ENCODE results near the gene MORN1.

The MORN1 gene

GRCh38 chr1:2289607-2290006 is 101.7 kb downstream of the MORN1 start:
- Histone ChIP-seq H3K4me3 (ENCODE audit: low read length) (no peak overlapping the region), H3K9ac (ENCODE audit: low read length) (no peak overlapping the region), H3K27ac (ENCODE audit: low read length) (no peak overlapping the region), H3K36me3 (ENCODE audit: control insufficient read depth, low read depth, low read length) (no peaks in the 10 kb centered on the region), H3K9me3 (ENCODE audit: control insufficient read depth, low read depth, low read length) (no peaks in the 10 kb centered on the region), H3K27me3 (ENCODE audit: control insufficient read depth, insufficient read depth, low read length) (no peaks in the 10 kb centered on the region), H3K4me1 (ENCODE audit: control insufficient read depth, low read depth, low read length) (peaks cover 5% of the 10 kb centered on the region)

GRCh38 chr1:2288816-2289536 is 102.4 kb downstream of the MORN1 start:
- Histone ChIP-seq H3K9ac (ENCODE audit: low read length) (no peak overlapping the region), H3K27me3 (ENCODE audit: control insufficient read depth, insufficient read depth, low read length) (no peaks in the 10 kb centered on the region), H3K4me1 (ENCODE audit: control insufficient read depth, low read depth, low read length) (peaks cover 5% of the 10 kb centered on the region), H3K36me3 (ENCODE audit: control insufficient read depth, low read depth, low read length) (no peaks in the 10 kb centered on the region), H3K9me3 (ENCODE audit: control insufficient read depth, low read depth, low read length) (no peaks in the 10 kb centered on the region), H3K4me3 (ENCODE audit: low read length) (no peak overlapping the region), H3K27ac (ENCODE audit: low read length) (no peak overlapping the region)

GRCh38 chr1:2288311-2288710 is 103.0 kb downstream of the MORN1 start:
- H3K9me3 ChIP-seq (ENCODE audit: control insufficient read depth, low read depth, low read length) = no peaks in the 10 kb centered on the region
- H3K4me1 ChIP-seq (ENCODE audit: control insufficient read depth, low read depth, low read length) = peaks cover 5% of the 10 kb centered on the region
- H3K27ac ChIP-seq (ENCODE audit: low read length) = no peak overlapping the region
- H3K36me3 ChIP-seq (ENCODE audit: control insufficient read depth, low read depth, low read length) = no peaks in the 10 kb centered on the region
- no peak overlapping the region for H3K4me3 ChIP-seq (ENCODE audit: low read length)
- H3K27me3 ChIP-seq (ENCODE audit: control insufficient read depth, insufficient read depth, low read length) = no peaks in the 10 kb centered on the region
- no peak overlapping the region for H3K9ac ChIP-seq (ENCODE audit: low read length)

- Histone ChIP-seq H3K9me3 (ENCODE audit: control insufficient read depth, low read depth, low read length) (no peaks in the 10 kb centered on the region), H3K4me1 (ENCODE audit: control insufficient read depth, low read depth, low read length) (peaks cover 5% of the 10 kb centered on the region), H3K27ac (ENCODE audit: low read length) (no peak overlapping the region), H3K9ac (ENCODE audit: low read length) (no peak overlapping the region), H3K4me3 (ENCODE audit: low read length) (no peak overlapping the region), H3K27me3 (ENCODE audit: control insufficient read depth, insufficient read depth, low read length) (no peaks in the 10 kb centered on the region), H3K36me3 (ENCODE audit: control insufficient read depth, low read depth, low read length) (no peaks in the 10 kb centered on the region)
Observed at GRCh38 chr1:2287649-2288048, 103.7 kb downstream of the MORN1 start.

GRCh38 chr1:2286923-2287322 is 104.4 kb downstream of the MORN1 start:
- H3K4me1 ChIP-seq (ENCODE audit: control insufficient read depth, low read depth, low read length) = peaks cover 5% of the 10 kb centered on the region
- H3K27ac ChIP-seq (ENCODE audit: low read length) = no peak overlapping the region
- no peaks in the 10 kb centered on the region for H3K27me3 ChIP-seq (ENCODE audit: control insufficient read depth, insufficient read depth, low read length)
- no peaks in the 10 kb centered on the region for H3K36me3 ChIP-seq (ENCODE audit: control insufficient read depth, low read depth, low read length)
- no peak overlapping the region for H3K4me3 ChIP-seq (ENCODE audit: low read length)
- no peak overlapping the region for H3K9ac ChIP-seq (ENCODE audit: low read length)
- no peaks in the 10 kb centered on the region for H3K9me3 ChIP-seq (ENCODE audit: control insufficient read depth, low read depth, low read length)

DNA sequence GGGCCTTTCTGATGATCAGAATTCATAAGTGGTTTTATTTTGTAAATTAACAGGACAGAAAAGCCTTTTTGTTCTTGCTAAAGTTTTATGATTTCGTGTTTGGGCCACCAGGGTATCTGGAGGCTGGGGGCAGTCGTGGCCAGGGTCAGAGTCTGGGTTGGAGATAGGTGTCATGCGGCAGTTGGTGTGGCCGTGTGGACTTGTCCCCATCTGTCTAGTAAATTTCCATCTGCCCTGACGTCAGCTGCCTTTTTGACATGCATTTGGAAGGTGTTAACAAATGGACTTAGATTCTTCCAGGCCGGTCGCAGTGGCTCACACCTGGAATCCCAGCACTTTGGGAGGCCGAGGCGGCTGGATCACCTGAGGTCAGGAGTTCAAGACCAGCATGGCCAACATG is 106.4 kb downstream of the MORN1 start:
- no peaks in the 10 kb centered on the region for H3K9me3 ChIP-seq (ENCODE audit: control insufficient read depth, low read depth, low read length)
- no peak overlapping the region for H3K27ac ChIP-seq (ENCODE audit: low read length)
- H3K9ac ChIP-seq (ENCODE audit: low read length) = no peak overlapping the region
- no peaks in the 10 kb centered on the region for H3K36me3 ChIP-seq (ENCODE audit: control insufficient read depth, low read depth, low read length)
- peaks cover 9% of the 10 kb centered on the region for H3K4me1 ChIP-seq (ENCODE audit: control insufficient read depth, low read depth, low read length)
- H3K4me3 ChIP-seq (ENCODE audit: low read length) = no peak overlapping the region
- H3K27me3 ChIP-seq (ENCODE audit: control insufficient read depth, insufficient read depth, low read length) = no peaks in the 10 kb centered on the region

GRCh38 chr1:2283991-2284895 is 107.1 kb downstream of the MORN1 start:
- Histone ChIP-seq H3K9me3 (ENCODE audit: control insufficient read depth, low read depth, low read length) (no peaks in the 10 kb centered on the region), H3K9ac (ENCODE audit: low read length) (no peak overlapping the region), H3K4me3 (ENCODE audit: low read length) (no peak overlapping the region), H3K4me1 (ENCODE audit: control insufficient read depth, low read depth, low read length) (peaks cover 15% of the 10 kb centered on the region), H3K27ac (ENCODE audit: low read length) (no peak overlapping the region), H3K36me3 (ENCODE audit: control insufficient read depth, low read depth, low read length) (no peaks in the 10 kb centered on the region), H3K27me3 (ENCODE audit: control insufficient read depth, insufficient read depth, low read length) (no peaks in the 10 kb centered on the region)

GRCh38 chr1:2283371-2283990 is 107.9 kb downstream of the MORN1 start:
- H3K4me1 ChIP-seq (ENCODE audit: control insufficient read depth, low read depth, low read length) = peaks cover 16% of the 10 kb centered on the region
- no peaks in the 10 kb centered on the region for H3K9me3 ChIP-seq (ENCODE audit: control insufficient read depth, low read depth, low read length)
- no peak overlapping the region for H3K4me3 ChIP-seq (ENCODE audit: low read length)
- H3K27ac ChIP-seq (ENCODE audit: low read length) = no peak overlapping the region
- H3K9ac ChIP-seq (ENCODE audit: low read length) = no peak overlapping the region
- H3K36me3 ChIP-seq (ENCODE audit: control insufficient read depth, low read depth, low read length) = no peaks in the 10 kb centered on the region
- no peaks in the 10 kb centered on the region for H3K27me3 ChIP-seq (ENCODE audit: control insufficient read depth, insufficient read depth, low read length)

DNA sequence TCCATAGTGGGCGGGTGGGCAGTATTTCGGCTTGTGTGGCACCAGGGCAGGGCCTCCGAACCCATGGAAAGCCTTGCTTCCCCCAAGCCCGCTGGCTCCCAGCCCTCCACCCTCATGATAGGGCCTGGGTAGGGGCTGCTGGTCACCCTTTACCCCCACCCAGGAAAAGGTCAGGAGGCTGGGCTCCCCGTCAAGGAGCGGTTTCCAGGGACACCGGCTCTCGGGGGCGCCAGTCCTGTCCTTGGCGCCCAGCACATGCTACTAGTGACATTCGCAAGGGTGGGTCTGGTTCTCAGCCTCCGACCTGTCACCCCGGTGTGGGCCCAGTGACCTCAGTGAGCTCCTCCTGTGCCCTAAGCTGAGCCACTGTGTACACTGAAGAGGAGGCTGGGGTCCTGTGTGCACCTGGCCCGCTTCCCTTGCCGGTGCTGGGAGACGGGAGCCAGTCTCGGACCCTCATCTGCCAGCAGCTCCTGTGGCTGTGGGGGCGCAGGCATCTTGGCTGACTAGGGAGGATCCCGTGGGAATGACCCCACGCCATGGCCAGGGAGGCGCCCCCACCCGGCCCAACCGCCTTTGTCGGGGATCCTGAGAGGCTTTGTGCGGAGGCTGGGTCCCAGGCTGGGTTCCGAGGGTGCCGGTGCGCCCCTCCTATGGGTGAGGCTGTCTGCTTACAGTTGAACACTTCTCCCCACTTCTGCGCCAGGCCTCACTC is 108.6 kb downstream of the MORN1 start:
- no peak overlapping the region for H3K27ac ChIP-seq (ENCODE audit: low read length)

DNA sequence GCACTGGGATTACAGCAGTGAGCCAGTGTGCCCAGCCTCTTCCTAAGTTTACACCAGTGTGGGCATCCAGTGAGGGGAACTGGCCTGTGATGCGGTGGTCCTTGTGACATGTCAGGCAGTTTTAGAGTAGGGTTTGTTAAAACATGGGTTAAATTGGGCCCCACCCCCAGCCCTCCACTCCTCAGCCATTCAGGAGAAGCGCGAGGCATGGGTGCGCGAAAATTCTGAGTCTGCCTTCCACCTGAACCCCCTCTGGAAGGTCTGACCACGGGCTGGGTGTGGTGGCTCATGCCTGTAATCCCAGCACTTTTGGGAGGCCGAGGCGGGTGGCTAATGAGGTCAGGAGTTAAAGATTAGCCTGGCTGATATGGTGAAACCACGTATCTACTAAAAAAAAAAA is 111.5 kb downstream of the MORN1 start:
- no peaks in the 10 kb centered on the region for H3K9me3 ChIP-seq (ENCODE audit: control insufficient read depth, low read depth, low read length)
- no peaks in the 10 kb centered on the region for H3K27me3 ChIP-seq (ENCODE audit: control insufficient read depth, insufficient read depth, low read length)
- H3K36me3 ChIP-seq (ENCODE audit: control insufficient read depth, low read depth, low read length) = no peaks in the 10 kb centered on the region
- H3K27ac ChIP-seq (ENCODE audit: low read length) = peak overlapping the region; percentile 75
- H3K4me3 ChIP-seq (ENCODE audit: low read length) = no peak overlapping the region
- peak overlapping the region; percentile 17 for H3K9ac ChIP-seq (ENCODE audit: low read length)
- H3K4me1 ChIP-seq (ENCODE audit: control insufficient read depth, low read depth, low read length) = peaks cover 44% of the 10 kb centered on the region

More for the DNA sequence above, 108.6 kb downstream of the MORN1 start:
- Histone ChIP-seq H3K9ac (ENCODE audit: low read length) (no peak overlapping the region), H3K27me3 (ENCODE audit: control insufficient read depth, insufficient read depth, low read length) (no peaks in the 10 kb centered on the region), H3K36me3 (ENCODE audit: control insufficient read depth, low read depth, low read length) (no peaks in the 10 kb centered on the region), H3K4me1 (ENCODE audit: control insufficient read depth, low read depth, low read length) (peaks cover 22% of the 10 kb centered on the region), H3K4me3 (ENCODE audit: low read length) (no peak overlapping the region), H3K9me3 (ENCODE audit: control insufficient read depth, low read depth, low read length) (no peaks in the 10 kb centered on the region)

DNA sequence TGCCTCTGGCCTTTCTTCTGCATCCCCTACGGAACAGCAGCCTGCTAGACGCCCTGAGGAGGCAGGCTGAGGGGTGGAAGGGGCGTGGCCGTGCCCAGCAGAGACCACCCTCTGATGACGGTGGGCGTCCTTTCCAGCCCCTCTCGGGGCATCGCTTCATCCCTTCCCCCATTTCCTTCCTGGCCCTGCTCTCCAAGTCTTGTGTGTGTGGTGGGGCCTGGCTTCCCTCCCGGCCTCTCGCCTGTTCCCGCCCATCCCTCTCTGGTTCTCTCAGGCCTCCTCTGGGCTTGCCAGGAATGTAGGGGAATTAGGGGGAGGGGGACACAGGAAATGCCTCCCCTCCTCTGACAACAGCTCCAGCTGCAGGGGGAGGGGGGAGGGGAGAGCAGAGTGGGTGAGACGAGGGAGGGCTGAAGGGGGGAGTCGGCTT is 112.1 kb downstream of the MORN1 start:
- Histone ChIP-seq H3K36me3 (ENCODE audit: control insufficient read depth, low read depth, low read length) (no peaks in the 10 kb centered on the region), H3K27ac (ENCODE audit: low read length) (no peak overlapping the region), H3K4me1 (ENCODE audit: control insufficient read depth, low read depth, low read length) (peaks cover 44% of the 10 kb centered on the region), H3K9ac (ENCODE audit: low read length) (no peak overlapping the region), H3K9me3 (ENCODE audit: control insufficient read depth, low read depth, low read length) (no peaks in the 10 kb centered on the region), H3K27me3 (ENCODE audit: control insufficient read depth, insufficient read depth, low read length) (no peaks in the 10 kb centered on the region), H3K4me3 (ENCODE audit: low read length) (no peak overlapping the region)
